ENCODE results near the gene TOP3B.

Gene TOP3B

GRCh38 chr22:21960200-21961126, 22.1 kb downstream of the TOP3B start:
- no peak for FAIRE-seq

GRCh38 chr22:21959274-21960074, 23.1 kb downstream of the TOP3B start:
- FAIRE-seq = no peak

GRCh38 chr22:21958360-21959273, 24.0 kb downstream of the TOP3B start:
- no peak for FAIRE-seq

GRCh38 chr22:21952586-21953571, 29.7 kb downstream of the TOP3B start, which contains the start of gene PPM1F:
TSS of gene PPM1F (minus strand) at chr22:21952848. CDS start at chr22:21946048, 6,800 bp downstream.
- no peak for FAIRE-seq

GRCh38 chr22:21951931-21952465, 30.6 kb downstream of the TOP3B start:
- FAIRE-seq = no peak

GRCh38 chr22:21951062-21951461, 31.5 kb downstream of the TOP3B start:
- FAIRE-seq = no peak

GRCh38 chr22:21949948-21950347, 32.6 kb downstream of the TOP3B start:
- no peak for FAIRE-seq

GRCh38 chr22:21949569-21949918, 33.0 kb downstream of the TOP3B start:
- FAIRE-seq = no peak

- no peak for FAIRE-seq
Observed at GRCh38 chr22:21948824-21949568, 33.6 kb downstream of the TOP3B start.

GRCh38 chr22:21948390-21948789, 34.2 kb downstream of the TOP3B start:
- no peak for FAIRE-seq

- FAIRE-seq = no peak
Observed at GRCh38 chr22:21947040-21948014, 35.3 kb downstream of the TOP3B start.

GRCh38 chr22:21946262-21946925, 36.2 kb downstream of the TOP3B start:
- FAIRE-seq = no peak

- no peak for FAIRE-seq
Observed at GRCh38 chr22:21945453-21946261, 36.9 kb downstream of the TOP3B start.

GRCh38 chr22:21944871-21945270, 37.7 kb downstream of the TOP3B start:
- no peak for FAIRE-seq

- FAIRE-seq = no peak
Observed at GRCh38 chr22:21943571-21944448, 38.8 kb downstream of the TOP3B start.
